GM12891 (cell line): ENCODE data around the gene RND2.

ENCODE experiments used
- POLR2A ChIP-seq: IDR thresholded peaks from 2 replicates; pipeline ENCODE4 v1.6.1; 2011; ENCODE audit warnings: low read depth, low read length, control low read depth
- POLR2AphosphoS5 ChIP-seq: IDR thresholded peaks from 2 replicates; pipeline ENCODE4 v1.6.1; 2011; ENCODE audit warnings: low read depth, low read length, control low read depth
- SPI1 ChIP-seq: IDR thresholded peaks from 2 replicates; pipeline ENCODE4 v1.6.1; 2011; ENCODE audit warnings: low read depth, low read length, control low read depth
- TAF1 ChIP-seq: IDR thresholded peaks from 2 replicates; pipeline ENCODE4 v1.6.1; 2011; ENCODE audit warnings: low read depth, low read length, control low read depth

GRCh38 chr17:43068570-43069367 is 43.7 kb downstream of the RND2 start:
- no peak for TF ChIP-seq POLR2A
- no peak for TF ChIP-seq TAF1
- TF ChIP-seq POLR2AphosphoS5 = no peak
- TF ChIP-seq SPI1 = no peak
